Activated naive CD8-positive, alpha-beta T cell treated with anti-CD3 and anti-CD28 coated beads for 36 hours (primary cell): ENCODE data around the gene AMOTL1. TPM values are rescaled to one million over a fixed set of nuclear protein-coding genes. Genes with fewer than 3 reads are reported as not detected.
"Not testable (repeated sequence)": the region's sequence is repeated elsewhere in the genome, so short reads cannot be mapped to it uniquely, and the experiment has no call there.

Experiments used
- DNase-seq: peaks from one replicate; pipeline ENCODE4 v3.0.0; 2021
- H3K27ac Mint-ChIP-seq: one replicate; pipeline ENCODE4 v1.8.0; 2022; ENCODE audit warnings: mild to moderate bottlenecking, moderate library complexity, mixed read lengths
- H3K27me3 Mint-ChIP-seq: one replicate; pipeline ENCODE4 v1.8.0; 2022; ENCODE audit warnings: mild to moderate bottlenecking, mixed read lengths
- H3K36me3 Mint-ChIP-seq: one replicate; pipeline ENCODE4 v1.8.0; 2021; ENCODE audit warnings: mild to moderate bottlenecking, mixed read lengths
- H3K4me1 Mint-ChIP-seq: one replicate; pipeline ENCODE4 v1.8.0; 2021; ENCODE audit warnings: mixed read lengths
- H3K4me3 Mint-ChIP-seq: one replicate; pipeline ENCODE4 v1.8.0; 2022; ENCODE audit warnings: mild to moderate bottlenecking, moderate library complexity, mixed read lengths
- H3K9me3 Mint-ChIP-seq: one replicate; pipeline ENCODE4 v1.8.0; 2022; ENCODE audit warnings: mixed read lengths
- total RNA-seq, 2 experiments: library from RNA; stranded (reverse); gene quantifications; one replicate each; pipeline ENCODE4 v1.2.3, GENCODE V29; 2021

AMOTL1 gene
- total RNA-seq, 2 experiments from 2014 or later: 1.0 to 1.3 TPM

DNA sequence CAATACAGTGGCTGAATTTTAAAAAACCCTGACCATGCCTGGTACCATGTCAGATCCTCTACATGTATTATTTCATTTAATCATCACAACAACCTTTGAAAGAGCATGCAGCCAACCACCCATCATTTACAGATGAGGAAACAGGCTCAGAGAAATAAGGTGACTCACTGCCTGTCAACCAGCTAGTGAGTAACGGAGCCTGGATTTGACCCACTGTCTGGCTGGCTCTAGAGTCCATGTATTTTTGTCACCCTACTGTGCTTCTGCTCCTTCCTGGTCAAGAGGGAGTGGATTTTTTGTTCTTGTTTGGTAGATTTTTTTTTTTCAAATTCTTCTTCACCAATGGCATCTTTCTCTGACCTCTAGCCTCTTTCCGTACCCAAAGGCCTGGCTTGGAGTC is 127.8 kb downstream of the AMOTL1 start:
- H3K9me3 Mint-ChIP-seq: peaks cover 10% of the 10 kb centered on the region
- H3K36me3 Mint-ChIP-seq: peaks cover 3% of the 10 kb centered on the region
- H3K4me1 Mint-ChIP-seq: no peaks in the 10 kb centered on the region
- DNase-seq: no peak
- H3K4me3 Mint-ChIP-seq: no peak overlapping the region
- no peak overlapping the region for H3K27ac Mint-ChIP-seq
- H3K27me3 Mint-ChIP-seq: peaks cover 3% of the 10 kb centered on the region

DNA sequence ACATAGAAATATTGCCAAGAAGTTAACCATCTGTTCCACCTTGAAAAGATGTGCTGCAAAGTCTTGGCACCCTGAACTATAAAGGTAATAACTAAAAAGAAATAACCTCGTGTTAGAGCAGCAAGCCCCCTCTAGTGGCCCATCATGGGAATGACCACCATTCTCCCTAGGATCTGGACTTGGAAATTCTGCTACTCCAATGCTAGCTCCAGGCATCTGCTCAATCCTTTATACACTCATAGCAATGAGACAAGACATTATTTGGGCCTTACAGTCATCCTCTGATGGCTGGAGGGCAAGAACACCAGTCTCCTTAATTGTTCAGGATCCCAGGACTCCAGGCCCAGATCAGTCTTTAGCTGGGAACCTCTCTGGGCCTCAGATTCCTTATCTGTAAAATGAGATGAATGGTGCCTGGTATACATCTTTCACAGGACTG is 129.2 kb downstream of the AMOTL1 start:
- DNase-seq: no peak
- H3K36me3 Mint-ChIP-seq: peaks cover 3% of the 10 kb centered on the region

DNA sequence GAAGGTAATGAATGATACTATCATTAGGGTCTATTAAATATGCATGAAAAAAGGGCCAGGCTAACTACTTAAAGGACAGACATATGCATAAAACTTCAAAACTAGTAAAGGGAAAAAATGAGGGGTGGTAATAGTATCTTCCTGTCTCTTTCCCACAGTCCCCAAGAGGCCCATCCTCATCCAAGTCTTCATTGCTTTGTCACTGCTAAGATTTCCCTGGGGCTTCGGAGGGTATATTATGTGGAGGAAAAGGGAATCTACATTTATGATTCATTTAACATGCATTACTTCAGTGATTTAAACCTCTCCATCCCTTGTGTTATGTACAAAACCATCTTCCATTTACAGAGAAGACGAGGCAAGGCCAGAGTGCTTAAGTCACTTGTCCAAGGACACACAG is 139.1 kb downstream of the AMOTL1 start:
- no peaks in the 10 kb centered on the region for H3K9me3 Mint-ChIP-seq
- DNase-seq: no peak
- no peaks in the 10 kb centered on the region for H3K36me3 Mint-ChIP-seq
- H3K4me3 Mint-ChIP-seq: no peak overlapping the region
- H3K27ac Mint-ChIP-seq: no peak overlapping the region
- no peaks in the 10 kb centered on the region for H3K4me1 Mint-ChIP-seq
- H3K27me3 Mint-ChIP-seq: no peaks in the 10 kb centered on the region

More for the DNA sequence above, 129.2 kb downstream of the AMOTL1 start:
- Mint-ChIP-seq H3K27me3 (no peaks in the 10 kb centered on the region), H3K27ac (no peak overlapping the region), H3K4me3 (no peak overlapping the region), H3K9me3 (peaks cover 5% of the 10 kb centered on the region), H3K4me1 (no peaks in the 10 kb centered on the region)

DNA sequence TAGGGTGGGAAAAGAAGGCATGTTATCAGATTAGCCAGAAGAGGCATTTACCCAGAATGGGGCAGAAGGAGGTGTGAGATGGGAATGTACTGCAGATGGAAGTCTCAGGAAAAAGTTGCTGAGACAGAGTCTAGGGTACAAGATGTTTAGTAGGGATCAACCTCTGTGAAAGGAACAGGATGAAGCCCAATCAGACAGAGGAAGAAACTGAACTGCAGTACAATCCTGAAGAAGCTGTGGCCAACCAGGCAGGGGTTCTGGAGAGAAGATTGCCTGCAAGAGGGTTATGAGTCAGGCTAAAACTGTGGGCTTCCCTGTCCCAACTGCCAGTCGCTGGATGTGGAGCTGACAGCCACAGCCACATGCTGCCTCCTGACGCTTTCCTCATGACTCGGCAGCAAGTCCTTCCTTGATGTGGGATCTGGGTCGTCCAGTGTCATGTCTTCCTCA is 141.2 kb downstream of the AMOTL1 start:
- H3K36me3 Mint-ChIP-seq: no peaks in the 10 kb centered on the region
- DNase-seq: no peak
- no peaks in the 10 kb centered on the region for H3K9me3 Mint-ChIP-seq
- no peaks in the 10 kb centered on the region for H3K27me3 Mint-ChIP-seq
- no peak overlapping the region for H3K4me3 Mint-ChIP-seq
- H3K27ac Mint-ChIP-seq: no peak overlapping the region
- H3K4me1 Mint-ChIP-seq: no peaks in the 10 kb centered on the region

DNA sequence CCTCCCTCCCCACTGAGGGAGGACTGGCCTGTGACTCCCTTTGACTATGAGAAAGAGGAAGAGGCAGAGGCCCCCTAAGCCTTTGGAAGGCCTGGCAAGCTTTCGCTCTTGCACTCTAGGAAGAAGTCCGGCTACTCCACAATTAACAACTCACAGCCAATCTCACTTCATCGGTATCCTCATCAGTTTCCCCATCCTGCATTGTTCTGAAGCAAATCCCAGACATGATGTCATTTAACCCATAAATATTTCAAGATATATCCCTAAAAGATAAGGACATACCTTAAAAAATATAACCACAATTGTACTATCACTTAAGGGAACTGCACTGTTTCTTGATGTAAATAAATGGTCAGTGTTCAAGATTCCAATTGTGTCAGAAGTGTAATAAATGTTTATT is 142.1 kb downstream of the AMOTL1 start:
- no peaks in the 10 kb centered on the region for H3K4me1 Mint-ChIP-seq
- no peak for DNase-seq
- H3K27me3 Mint-ChIP-seq: no peaks in the 10 kb centered on the region
- H3K36me3 Mint-ChIP-seq: no peaks in the 10 kb centered on the region
- no peaks in the 10 kb centered on the region for H3K9me3 Mint-ChIP-seq
- H3K4me3 Mint-ChIP-seq: no peak overlapping the region
- no peak overlapping the region for H3K27ac Mint-ChIP-seq

DNA sequence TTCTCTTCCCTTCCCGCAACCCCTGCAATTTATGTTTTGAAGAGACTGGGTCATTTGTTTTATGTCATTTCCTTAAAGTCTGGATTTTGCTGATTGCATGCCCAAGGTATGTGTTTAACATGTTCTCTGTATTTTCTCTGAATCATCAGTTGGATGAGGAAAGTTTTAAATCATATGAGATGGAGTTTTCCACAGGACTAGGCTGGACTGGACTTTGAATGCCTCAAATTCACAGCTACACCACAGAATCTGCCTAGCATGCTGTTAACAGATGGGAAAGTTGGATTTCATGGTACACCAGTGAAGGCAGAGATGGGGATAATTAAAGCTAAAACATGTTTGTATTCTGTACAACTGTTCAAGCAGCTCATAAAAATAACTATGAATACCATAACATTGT is 142.6 kb downstream of the AMOTL1 start:
- no peaks in the 10 kb centered on the region for H3K4me1 Mint-ChIP-seq
- H3K4me3 Mint-ChIP-seq: no peak overlapping the region
- no peaks in the 10 kb centered on the region for H3K9me3 Mint-ChIP-seq
- H3K27ac Mint-ChIP-seq: no peak overlapping the region
- H3K27me3 Mint-ChIP-seq: no peaks in the 10 kb centered on the region
- DNase-seq: no peak
- no peaks in the 10 kb centered on the region for H3K36me3 Mint-ChIP-seq

DNA sequence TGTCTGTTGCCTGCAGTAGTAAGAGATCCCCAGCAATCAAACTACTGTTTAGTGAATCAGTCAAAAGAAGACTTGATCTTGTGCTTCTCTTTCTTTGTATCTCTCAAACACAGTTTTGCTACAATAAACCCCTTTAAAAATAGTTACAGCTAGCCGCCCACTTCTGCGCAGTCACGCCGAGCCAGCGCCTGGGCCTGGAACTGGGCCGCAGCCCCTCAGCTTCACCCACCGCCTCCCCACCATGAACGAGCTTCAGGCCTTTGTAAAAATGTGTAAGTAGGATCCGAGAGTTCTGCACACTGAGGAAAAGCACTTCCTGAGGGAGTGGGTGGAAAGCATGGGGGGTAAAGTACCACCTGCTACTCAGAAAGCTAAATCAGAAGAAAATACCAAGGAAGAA is 144.7 kb downstream of the AMOTL1 start:
- no peaks in the 10 kb centered on the region for H3K4me1 Mint-ChIP-seq
- H3K4me3 Mint-ChIP-seq: no peak overlapping the region
- H3K36me3 Mint-ChIP-seq: no peaks in the 10 kb centered on the region
- no peaks in the 10 kb centered on the region for H3K9me3 Mint-ChIP-seq
- no peaks in the 10 kb centered on the region for H3K27me3 Mint-ChIP-seq
- H3K27ac Mint-ChIP-seq: no peak overlapping the region
- no peak for DNase-seq

DNA sequence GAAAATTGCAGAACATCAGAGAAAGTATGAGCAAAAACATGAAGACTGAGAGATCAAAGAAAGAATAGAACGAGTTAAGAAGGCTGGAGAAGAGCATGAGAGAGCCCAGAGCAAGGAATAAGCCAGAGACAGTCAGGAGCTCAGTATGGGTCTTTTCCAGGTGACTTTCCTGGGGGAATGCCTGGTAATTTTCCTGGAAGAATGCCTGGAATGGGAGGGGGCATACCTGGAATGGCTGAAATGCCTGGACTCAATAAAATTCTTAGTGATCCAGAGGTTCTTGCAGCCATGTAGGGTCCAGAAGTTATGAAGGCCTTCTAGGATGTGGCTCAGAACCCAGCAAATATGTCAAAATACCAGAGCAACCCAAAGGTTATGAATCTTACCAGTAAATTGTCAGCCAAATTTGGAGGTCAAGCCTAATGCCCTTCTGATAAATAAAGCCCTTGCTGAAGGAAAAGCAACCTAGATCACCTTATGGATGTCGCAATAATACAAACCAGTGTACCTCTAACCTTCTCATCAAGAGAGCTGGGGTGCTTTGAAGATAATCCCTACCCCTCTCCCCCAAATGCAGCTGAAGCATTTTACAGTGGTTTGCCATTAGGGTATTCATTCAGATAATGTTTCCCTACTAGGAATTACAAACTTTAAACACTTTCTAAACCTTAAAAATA is 145.7 kb downstream of the AMOTL1 start:
- H3K9me3 Mint-ChIP-seq, H3K4me3 Mint-ChIP-seq, H3K27me3 Mint-ChIP-seq, H3K36me3 Mint-ChIP-seq, H3K4me1 Mint-ChIP-seq, H3K27ac Mint-ChIP-seq, DNase-seq: not testable (repeated sequence)

DNA sequence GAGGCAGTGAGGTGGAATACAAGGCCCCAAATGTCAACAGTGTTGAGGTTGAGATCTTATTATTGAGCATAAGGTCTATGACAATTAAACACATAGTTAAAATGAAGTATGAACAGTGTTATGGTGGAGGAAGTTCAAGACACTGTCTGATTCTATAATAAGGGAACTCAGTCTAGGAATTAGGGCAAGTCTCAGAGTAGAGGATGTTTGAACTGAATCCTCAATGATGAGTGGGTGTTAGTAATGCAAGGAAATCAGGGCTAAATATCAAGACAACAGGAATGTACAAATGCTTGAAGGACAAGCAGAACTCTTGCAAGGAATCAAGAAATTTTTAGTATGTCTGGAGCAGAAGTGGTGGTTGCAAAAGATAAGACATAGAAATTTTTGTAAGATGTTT is 152.2 kb downstream of the AMOTL1 start:
- Mint-ChIP-seq H3K9me3 (peaks cover 6% of the 10 kb centered on the region), H3K27me3 (no peaks in the 10 kb centered on the region), H3K4me3 (no peak overlapping the region), H3K36me3 (peaks cover 7% of the 10 kb centered on the region), H3K27ac (no peak overlapping the region), H3K4me1 (peaks cover 10% of the 10 kb centered on the region)
- no peak for DNase-seq

DNA sequence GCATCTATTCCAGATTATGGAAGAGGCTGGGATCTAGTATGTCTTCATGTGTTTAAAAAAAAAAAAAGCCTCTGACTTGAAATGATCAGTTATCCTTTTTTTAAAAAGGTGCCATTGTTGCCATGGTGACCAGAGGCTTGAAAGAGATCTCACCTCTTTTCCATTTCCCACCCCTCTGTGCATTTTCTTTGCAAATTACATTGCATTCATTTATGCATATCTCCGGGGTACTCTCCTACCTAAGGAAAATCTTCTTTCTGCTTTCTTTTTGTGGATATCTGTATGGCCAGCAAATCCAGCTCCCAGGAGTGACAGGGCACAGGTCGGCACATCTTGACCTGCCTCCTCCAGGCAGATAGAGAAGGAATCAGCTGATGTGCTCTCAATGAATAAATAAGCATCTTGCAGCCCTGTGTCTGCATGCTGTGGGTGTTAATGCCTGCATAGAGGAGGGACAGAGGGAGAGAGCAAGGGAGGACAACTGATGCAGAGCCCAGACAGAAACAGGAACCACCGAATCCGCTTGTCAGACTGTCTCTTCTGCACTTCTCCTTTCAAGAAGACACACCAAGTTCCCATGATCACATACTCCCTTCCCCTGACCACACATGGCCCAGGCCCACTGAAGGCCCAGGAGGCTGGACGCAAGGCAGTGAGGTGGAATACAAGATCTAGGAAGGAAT is 154.3 kb downstream of the AMOTL1 start:
- Mint-ChIP-seq H3K27ac (no peak overlapping the region), H3K36me3 (peaks cover 14% of the 10 kb centered on the region), H3K27me3 (no peaks in the 10 kb centered on the region), H3K9me3 (peaks cover 14% of the 10 kb centered on the region), H3K4me1 (peaks cover 23% of the 10 kb centered on the region), H3K4me3 (no peak overlapping the region)
- DNase-seq: no peak

DNA sequence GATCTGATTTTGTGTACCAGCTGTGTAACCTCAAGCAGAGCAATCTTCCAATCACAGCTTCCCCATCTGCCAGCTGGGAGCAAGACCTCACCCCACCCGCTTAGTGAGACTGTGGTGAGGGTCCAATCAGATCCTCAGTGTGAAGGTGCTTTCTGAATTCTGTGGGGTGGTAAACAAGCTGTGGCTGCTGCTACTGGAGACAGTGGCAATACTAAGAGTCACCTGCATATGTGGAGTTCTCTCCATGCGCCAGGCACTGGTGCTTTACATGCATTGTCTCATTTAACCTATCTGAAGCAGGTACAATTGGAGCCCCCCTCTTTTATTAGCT is 154.8 kb downstream of the AMOTL1 start:
- peaks cover 14% of the 10 kb centered on the region for H3K36me3 Mint-ChIP-seq
- peaks cover 14% of the 10 kb centered on the region for H3K9me3 Mint-ChIP-seq
- H3K4me1 Mint-ChIP-seq: peaks cover 23% of the 10 kb centered on the region
- no peak overlapping the region for H3K27ac Mint-ChIP-seq
- H3K4me3 Mint-ChIP-seq: no peak overlapping the region
- DNase-seq: no peak
- no peaks in the 10 kb centered on the region for H3K27me3 Mint-ChIP-seq

DNA sequence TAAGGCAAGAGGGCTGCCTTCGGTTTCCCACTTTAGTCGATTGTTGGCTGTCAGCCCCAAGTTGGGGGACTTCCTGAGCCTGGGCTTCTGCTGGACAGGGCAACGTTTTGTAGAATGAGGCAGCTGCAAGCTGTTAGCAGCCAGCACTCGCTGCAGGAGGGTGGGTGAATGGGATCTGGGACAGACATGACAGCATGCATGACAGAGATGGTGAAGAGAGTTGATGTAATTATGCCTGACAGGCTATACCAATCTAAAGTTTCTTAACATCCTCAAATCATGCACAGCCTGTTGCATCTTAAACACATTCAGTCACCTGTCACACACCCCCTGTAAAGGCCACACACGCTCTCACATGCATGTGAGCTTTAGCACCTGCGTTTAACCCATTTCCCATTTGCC is 156.0 kb downstream of the AMOTL1 start:
- H3K27me3 Mint-ChIP-seq: no peaks in the 10 kb centered on the region
- peaks cover 33% of the 10 kb centered on the region for H3K4me1 Mint-ChIP-seq
- H3K4me3 Mint-ChIP-seq: no peak overlapping the region
- peaks cover 14% of the 10 kb centered on the region for H3K9me3 Mint-ChIP-seq
- no peak for DNase-seq
- H3K27ac Mint-ChIP-seq: no peak overlapping the region
- H3K36me3 Mint-ChIP-seq: peaks cover 14% of the 10 kb centered on the region

DNA sequence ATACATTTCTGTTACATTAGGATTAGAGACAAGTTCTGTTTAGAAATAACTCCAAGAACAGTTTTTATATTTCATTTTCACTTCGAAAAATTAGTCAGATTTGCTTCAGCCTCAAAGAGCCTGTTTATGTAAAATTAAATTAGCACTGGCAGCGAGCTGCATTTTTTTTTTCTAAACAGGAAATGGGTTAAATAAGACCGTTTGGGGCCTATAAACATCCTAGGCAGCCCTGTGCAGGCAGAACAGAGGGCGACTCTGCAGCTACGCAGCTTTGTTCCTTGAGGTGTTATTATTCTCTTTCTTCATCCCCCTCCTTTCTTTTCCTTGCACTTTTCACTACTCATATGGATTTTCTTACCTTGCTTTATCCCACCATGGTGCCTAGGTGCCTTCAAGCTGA is 156.5 kb downstream of the AMOTL1 start:
- peaks cover 14% of the 10 kb centered on the region for H3K36me3 Mint-ChIP-seq
- H3K4me1 Mint-ChIP-seq: peaks cover 33% of the 10 kb centered on the region
- DNase-seq: no peak
- H3K27ac Mint-ChIP-seq: peak overlapping the region; percentile 58
- no peaks in the 10 kb centered on the region for H3K27me3 Mint-ChIP-seq
- no peak overlapping the region for H3K4me3 Mint-ChIP-seq
- H3K9me3 Mint-ChIP-seq: peaks cover 14% of the 10 kb centered on the region

DNA sequence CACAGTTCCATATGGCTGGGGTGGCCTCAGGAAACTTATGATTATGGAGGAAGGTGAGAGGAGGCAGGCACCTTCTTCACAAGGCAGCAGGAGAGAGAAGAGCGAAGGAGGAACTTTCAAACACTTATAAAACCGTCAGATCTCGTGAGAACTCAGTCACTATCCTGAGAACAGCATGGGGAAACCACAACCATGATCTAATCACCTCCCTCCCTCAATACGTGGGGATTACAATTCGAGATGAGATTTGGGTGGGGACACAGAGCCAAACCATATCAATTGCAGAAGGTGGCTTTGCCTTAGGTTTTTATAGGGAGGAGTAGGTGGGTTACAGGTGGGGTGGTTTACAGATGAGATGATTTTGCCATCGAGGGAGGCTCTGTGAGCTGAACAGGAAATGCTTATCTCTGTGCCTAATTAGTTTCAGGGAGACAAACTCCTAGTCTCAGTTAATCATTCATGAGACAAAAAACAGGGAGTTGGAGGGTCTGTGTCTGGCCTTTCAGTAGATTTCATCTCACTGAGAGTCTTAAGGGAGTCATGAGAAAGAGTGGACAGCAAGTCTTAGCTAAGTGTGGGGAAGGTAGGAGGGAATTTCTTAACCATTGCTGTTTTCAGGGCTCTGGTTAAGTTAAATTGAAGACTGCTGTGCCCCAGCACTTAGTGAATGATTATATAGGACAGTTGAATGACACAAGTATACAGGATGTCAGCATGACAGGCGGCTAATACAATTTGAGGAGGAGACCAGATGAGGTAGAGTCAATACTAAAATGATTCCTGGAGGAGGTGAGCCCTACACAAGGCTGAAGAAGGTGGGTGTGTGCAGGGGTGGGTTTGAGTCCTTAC is 157.5 kb downstream of the AMOTL1 start:
- Mint-ChIP-seq H3K27ac (no peak overlapping the region), H3K36me3 (peaks cover 14% of the 10 kb centered on the region), H3K4me3 (no peak overlapping the region), H3K4me1 (peaks cover 33% of the 10 kb centered on the region), H3K27me3 (no peaks in the 10 kb centered on the region), H3K9me3 (peaks cover 14% of the 10 kb centered on the region)
- no peak for DNase-seq

DNA sequence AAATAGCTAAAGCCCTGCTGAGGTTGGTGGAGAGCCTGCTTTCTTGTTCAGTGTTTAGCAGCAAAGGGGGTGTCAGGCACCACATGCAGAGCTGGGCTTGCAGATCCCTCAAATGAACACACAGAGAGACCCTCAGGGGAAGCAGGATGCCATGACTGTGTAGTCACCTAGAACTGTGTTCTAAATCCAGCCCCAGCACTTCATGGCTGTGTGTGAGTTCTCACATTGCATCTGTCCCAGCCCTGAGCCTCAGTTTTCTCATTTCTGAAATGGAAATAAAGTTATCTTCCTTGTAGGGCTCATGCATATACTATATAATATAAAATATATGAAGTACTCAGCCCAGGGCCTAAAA is 158.1 kb downstream of the AMOTL1 start:
- Mint-ChIP-seq H3K36me3 (peaks cover 14% of the 10 kb centered on the region), H3K4me3 (no peak overlapping the region), H3K9me3 (peaks cover 14% of the 10 kb centered on the region), H3K27me3 (no peaks in the 10 kb centered on the region), H3K4me1 (peaks cover 33% of the 10 kb centered on the region), H3K27ac (no peak overlapping the region)
- no peak for DNase-seq
